Suprapubic skin (tissue), 3 donors: ENCODE data around the gene RYR1.

Experiments
- POLR2A ChIP-seq, 2 donors: fragments of 450-650 bp; IDR thresholded peaks; one replicate each; pipeline ENCODE4 v1.6.1; 2017; ENCODE audit warnings: antibody characterized with exemption in 2 of 2, mild to moderate bottlenecking in 2 of 2, moderate library complexity in 2 of 2
- TF ChIP-seq, protein P1 (sequence below), 2 donors: fragments of 200-600 bp in 1 of 2; fragments of 450-650 bp in 1 of 2; sonication (generic) in 1 of 2; IDR thresholded peaks; one replicate each; pipeline ENCODE4 v1.5.1; 2016 to 2019; ENCODE audit warnings: antibody characterized with exemption in 2 of 2, mild to moderate bottlenecking in 1 of 2, moderate library complexity in 1 of 2

DNA sequence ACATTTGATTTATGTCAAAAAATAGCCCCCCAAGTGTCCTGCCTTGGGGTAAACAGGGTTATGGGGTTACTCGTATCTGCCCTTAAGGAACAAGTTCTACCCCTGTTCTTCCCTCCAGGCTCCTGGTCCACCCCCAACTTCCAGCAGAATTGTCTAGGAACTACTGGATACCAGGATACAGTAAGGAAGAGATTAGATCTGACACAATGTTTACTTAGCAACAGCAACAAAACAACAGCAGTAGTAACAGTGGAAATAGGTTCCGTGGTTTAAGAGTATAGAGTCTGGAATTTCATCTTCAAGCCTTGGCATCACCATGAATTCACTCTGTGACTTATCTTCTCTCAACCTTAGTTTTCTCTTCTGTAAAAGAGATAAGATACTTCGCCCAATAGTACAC lies 32.3 kb upstream of the RYR1 start:
- TF ChIP-seq, protein P1, sequence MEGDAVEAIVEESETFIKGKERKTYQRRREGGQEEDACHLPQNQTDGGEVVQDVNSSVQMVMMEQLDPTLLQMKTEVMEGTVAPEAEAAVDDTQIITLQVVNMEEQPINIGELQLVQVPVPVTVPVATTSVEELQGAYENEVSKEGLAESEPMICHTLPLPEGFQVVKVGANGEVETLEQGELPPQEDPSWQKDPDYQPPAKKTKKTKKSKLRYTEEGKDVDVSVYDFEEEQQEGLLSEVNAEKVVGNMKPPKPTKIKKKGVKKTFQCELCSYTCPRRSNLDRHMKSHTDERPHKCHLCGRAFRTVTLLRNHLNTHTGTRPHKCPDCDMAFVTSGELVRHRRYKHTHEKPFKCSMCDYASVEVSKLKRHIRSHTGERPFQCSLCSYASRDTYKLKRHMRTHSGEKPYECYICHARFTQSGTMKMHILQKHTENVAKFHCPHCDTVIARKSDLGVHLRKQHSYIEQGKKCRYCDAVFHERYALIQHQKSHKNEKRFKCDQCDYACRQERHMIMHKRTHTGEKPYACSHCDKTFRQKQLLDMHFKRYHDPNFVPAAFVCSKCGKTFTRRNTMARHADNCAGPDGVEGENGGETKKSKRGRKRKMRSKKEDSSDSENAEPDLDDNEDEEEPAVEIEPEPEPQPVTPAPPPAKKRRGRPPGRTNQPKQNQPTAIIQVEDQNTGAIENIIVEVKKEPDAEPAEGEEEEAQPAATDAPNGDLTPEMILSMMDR (IDR thresholded peaks at IDR 0.05): no peak
- TF ChIP-seq POLR2A (IDR thresholded peaks at IDR 0.05): no peak
